GM12873 (cell line): ENCODE measurements around the gene KCTD14.

Experiments
- TF ChIP-seq, protein P1 (sequence below): IDR thresholded peaks from 2 replicates; pipeline ENCODE4 v1.5.1; 2012; ENCODE audit warnings: low read depth, mild to moderate bottlenecking, moderate library complexity, low read length, control low read depth; ENCODE audit not compliant: insufficient read depth; ENCODE audit errors: missing control alignments

KCTD14 gene

DNA sequence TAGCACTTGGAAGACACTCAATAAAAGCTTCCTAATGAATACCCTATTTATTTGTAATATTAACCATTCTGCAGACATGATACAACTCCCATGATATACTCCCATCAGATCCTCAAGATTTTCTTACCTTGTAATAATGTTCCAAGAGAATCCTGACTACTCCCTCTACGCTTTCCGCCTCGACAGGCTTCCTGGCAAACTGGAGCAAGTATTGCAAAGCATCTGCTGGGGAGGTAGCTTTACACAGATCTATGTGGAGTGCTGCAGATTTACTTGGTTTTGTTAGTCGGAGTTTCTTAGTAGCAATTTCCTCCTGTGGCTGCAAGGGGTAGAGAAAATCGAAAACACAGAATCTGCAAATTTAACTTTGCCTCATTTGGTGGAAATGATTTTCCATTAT is 32.1 kb downstream of the KCTD14 start:
- TF ChIP-seq, protein P1, sequence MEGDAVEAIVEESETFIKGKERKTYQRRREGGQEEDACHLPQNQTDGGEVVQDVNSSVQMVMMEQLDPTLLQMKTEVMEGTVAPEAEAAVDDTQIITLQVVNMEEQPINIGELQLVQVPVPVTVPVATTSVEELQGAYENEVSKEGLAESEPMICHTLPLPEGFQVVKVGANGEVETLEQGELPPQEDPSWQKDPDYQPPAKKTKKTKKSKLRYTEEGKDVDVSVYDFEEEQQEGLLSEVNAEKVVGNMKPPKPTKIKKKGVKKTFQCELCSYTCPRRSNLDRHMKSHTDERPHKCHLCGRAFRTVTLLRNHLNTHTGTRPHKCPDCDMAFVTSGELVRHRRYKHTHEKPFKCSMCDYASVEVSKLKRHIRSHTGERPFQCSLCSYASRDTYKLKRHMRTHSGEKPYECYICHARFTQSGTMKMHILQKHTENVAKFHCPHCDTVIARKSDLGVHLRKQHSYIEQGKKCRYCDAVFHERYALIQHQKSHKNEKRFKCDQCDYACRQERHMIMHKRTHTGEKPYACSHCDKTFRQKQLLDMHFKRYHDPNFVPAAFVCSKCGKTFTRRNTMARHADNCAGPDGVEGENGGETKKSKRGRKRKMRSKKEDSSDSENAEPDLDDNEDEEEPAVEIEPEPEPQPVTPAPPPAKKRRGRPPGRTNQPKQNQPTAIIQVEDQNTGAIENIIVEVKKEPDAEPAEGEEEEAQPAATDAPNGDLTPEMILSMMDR, result no peak

DNA sequence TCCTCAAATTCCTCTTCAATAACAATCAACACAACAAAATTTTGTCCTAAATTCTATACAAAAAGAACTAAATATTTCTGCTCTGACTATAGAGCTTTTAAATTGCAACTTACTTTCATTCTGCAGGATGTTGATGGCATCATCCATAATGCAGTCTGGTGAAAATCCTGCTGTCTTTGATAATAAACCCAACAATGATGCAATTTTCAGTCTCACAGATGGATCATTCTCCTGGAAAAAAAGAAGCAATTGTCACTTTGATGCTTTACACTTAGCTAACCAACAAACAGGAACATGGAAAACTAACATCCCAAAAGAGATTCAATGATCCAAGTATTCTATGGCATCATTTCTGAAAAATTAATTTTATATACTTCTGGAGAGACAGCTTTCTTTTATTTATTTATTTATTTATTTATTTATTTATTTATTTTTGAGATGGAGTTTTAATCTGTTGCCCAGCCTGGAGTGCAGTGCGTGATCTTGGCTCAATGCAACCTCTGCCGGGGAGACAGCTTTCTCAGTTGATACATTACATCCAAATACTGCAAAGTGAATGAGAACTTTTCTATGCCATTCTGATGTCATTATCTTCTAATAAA is 41.6 kb downstream of the KCTD14 start:
- TF ChIP-seq, protein P1, result no peak

DNA sequence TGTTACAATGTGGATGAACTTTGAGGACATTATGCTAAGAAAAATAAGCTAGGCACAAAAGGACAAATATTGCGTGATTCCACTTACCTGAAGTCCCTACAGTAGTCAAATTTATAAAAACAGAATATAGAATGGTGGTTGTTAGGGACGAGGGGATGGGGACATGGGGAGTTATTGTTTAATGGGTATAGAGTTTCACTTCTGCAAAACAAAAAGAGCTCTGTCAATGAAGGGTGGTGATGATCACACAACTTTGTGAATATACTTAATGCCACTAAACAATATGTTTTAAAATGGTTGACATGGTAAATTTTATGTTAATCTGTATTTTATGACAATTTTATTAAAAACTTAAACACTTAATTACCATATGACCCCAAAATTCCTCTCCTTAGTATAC is 54.7 kb downstream of the KCTD14 start:
- TF ChIP-seq, protein P1, result no peak

DNA sequence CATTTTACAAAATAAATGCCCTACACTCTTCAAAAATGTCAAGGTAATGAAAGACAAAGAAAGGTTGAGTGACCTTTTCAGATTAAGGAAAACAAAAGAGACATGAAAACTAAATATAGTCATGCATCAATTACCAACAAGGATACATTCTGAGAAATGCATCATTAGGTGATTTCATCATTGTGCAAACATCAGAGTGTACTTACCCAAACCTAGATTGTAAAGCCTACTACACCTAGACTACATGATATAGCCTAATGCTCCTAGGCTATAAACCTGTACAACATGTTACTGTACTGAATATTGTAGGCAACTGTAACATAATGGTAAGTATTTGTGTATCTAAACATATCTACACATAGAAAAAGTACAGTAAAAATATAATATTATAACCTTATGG is 55.3 kb downstream of the KCTD14 start:
- TF ChIP-seq, protein P1, result no peak

GRCh38 chr11:77967121-77967520 is 56.0 kb downstream of the KCTD14 start:
- TF ChIP-seq, protein P1, result no peak

- TF ChIP-seq, protein P1, result no peak
Observed at GRCh38 chr11:77966338-77966737, 56.7 kb downstream of the KCTD14 start.
